Lower lobe of right lung (tissue), 2 donors: Measurements from ENCODE around the gene INPP4B. TPM values are rescaled to one million over a fixed set of nuclear protein-coding genes. Genes with fewer than 3 reads are reported as not detected.
A peak's percentile ranks its signal among the peaks of the same experiment; 100 is the strongest.

ENCODE experiments used
- ATAC-seq, 2 donors: fragments of 200-7000 bp; cut with Tn5 transposase; one replicate each; pipeline ENCODE4 v1.9.1; 2020 to 2022; ENCODE audit warnings: mild to moderate bottlenecking in 2 of 2, moderate library complexity in 2 of 2
- DNase-seq: peaks from one replicate; pipeline ENCODE4 v3.0.0-alpha.2; 2020
- H3K27ac ChIP-seq: fragments of 200-600 bp; one replicate; pipeline ENCODE4 v1.8.0; 2022
- H3K27me3 ChIP-seq: fragments of 200-600 bp; one replicate; pipeline ENCODE4 v1.8.0; 2022; ENCODE audit warnings: low read depth
- H3K36me3 ChIP-seq: fragments of 200-600 bp; one replicate; pipeline ENCODE4 v1.8.0; 2022; ENCODE audit warnings: mild to moderate bottlenecking
- H3K4me1 ChIP-seq: fragments of 200-600 bp; one replicate; pipeline ENCODE4 v1.8.0; 2022
- H3K4me3 ChIP-seq: fragments of 200-600 bp; one replicate; pipeline ENCODE4 v1.8.0; 2022; ENCODE audit warnings: mild to moderate bottlenecking
- H3K9me3 ChIP-seq: fragments of 200-600 bp; one replicate; pipeline ENCODE4 v1.8.0; 2022
- CTCF ChIP-seq: fragments of 200-600 bp; IDR thresholded peaks from one replicate; pipeline ENCODE4 v1.8.0; 2022; ENCODE audit warnings: antibody characterized with exemption, mild to moderate bottlenecking
- intact Hi-C: fragments of 100-400 bp; cut with DNase I; formaldehyde crosslinking; loops from one replicate; pipeline ENCODE4 v1.11.0; 2022
- total RNA-seq: library from RNA; stranded (reverse); fragmentation: NEBNext Ultra II Directional; extraction: Animal tissue kit (Norgen Biotek cat#: 25700); gene quantifications from one replicate; pipeline ENCODE4 v1.2.1, GENCODE V29; 2021
- donor health status: DM: no; HTN: yes; CAD: no; lungs with severe emphysema.

INPP4B gene
- total RNA-seq, 1 donor from 2014 or later: 12.1 TPM

DNA sequence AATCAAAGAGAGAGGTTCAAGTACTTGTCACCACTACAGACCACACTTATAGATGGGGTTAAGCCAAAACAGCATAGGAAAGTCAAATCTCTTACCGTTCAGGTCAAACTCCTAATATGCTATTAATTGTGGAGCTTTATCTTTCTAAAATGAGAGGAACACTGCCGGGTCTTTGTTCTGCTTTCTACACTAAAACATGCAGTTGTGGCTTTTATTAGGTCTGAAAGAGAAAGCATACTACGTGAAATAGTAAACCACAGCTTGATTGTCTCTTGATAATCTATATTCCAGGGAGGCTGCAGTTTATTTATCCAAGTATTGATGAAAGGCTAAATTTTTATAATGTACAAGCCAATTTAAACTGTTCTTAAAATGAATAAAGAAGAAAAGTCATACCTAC lies 12.3 kb upstream of the INPP4B start:
- H3K27me3 ChIP-seq: no peaks in the 10 kb centered on the region
- intact Hi-C loops: no loop called here
- no peak overlapping the region for H3K27ac ChIP-seq
- no peak for TF ChIP-seq CTCF
- no peaks in the 10 kb centered on the region for H3K9me3 ChIP-seq
- ATAC-seq: no peak
- H3K36me3 ChIP-seq: no peaks in the 10 kb centered on the region
- H3K4me1 ChIP-seq: no peaks in the 10 kb centered on the region
- no peak overlapping the region for H3K4me3 ChIP-seq
- DNase-seq: no peak

- Histone ChIP-seq H3K9me3 (no peaks in the 10 kb centered on the region), H3K4me3 (no peak overlapping the region), H3K27ac (no peak overlapping the region), H3K36me3 (no peaks in the 10 kb centered on the region), H3K4me1 (no peaks in the 10 kb centered on the region), H3K27me3 (no peaks in the 10 kb centered on the region)
- DNase-seq (no peak), ATAC-seq (no peak)
- no peak for TF ChIP-seq CTCF
- intact Hi-C loops: no loop called here
Observed at GRCh38 chr4:142856576-142856975, 10.5 kb upstream of the INPP4B start.

GRCh38 chr4:142850478-142850877 lies 4.4 kb upstream of the INPP4B start:
- Histone ChIP-seq H3K4me1 (peaks cover 16% of the 10 kb centered on the region), H3K36me3 (no peaks in the 10 kb centered on the region), H3K27me3 (peaks cover 29% of the 10 kb centered on the region), H3K4me3 (no peak overlapping the region), H3K9me3 (no peaks in the 10 kb centered on the region), H3K27ac (no peak overlapping the region)
- ATAC-seq: no peak
- no peak for TF ChIP-seq CTCF
- intact Hi-C loops: no loop called here
- DNase-seq: no peak

DNA sequence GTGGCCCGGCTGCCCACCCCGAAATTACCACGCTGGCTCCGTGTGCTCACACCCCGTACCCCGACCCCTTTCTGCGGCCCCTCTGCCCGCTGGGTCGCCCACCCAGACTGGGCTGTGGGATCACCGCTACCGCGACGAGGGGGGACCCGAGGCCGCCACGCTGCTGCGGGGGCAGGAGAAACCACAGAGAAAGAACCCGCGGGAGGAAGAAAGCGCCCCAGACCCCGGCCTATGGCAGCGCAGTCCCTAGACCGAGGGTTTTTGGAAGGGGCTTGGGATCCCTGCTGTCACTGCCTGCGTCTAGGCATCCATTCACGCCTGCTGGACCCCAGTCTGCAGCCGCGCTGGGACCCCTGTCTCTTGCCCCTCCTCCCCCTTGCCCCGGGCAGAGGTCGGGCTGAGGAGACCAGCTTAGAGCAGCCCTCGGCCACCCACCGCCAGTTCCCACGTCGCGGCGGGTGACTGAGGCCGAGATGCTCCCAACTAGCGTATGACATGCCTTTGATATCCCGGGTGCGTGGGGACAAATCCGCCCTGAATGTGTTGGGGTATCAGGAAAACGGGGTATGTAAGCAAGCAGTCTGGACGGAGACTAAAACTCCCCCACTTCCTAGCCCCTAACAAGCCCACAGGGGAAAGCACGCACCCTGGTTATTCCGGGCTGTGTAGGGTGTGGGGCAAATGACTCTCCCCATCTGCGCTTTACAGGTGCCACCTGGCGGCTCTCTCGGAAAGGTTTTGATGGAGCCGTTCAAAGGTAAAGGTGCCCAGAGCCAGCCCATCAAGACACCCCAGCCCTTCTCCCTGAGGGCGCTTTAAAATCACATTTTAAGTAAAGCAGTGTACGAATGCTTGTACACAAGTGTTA lies 862 bp upstream of the INPP4B start:
- no peaks in the 10 kb centered on the region for H3K36me3 ChIP-seq
- H3K9me3 ChIP-seq: no peaks in the 10 kb centered on the region
- ATAC-seq (peak; percentile 76 to 85), DNase-seq (no peak)
- peak; percentile 39 for TF ChIP-seq CTCF
- peak overlapping the region; percentile 54 for H3K27ac ChIP-seq
- H3K4me1 ChIP-seq: peaks cover 21% of the 10 kb centered on the region
- intact Hi-C loops: no loop called here
- H3K27me3 ChIP-seq: peaks cover 29% of the 10 kb centered on the region
- H3K4me3 ChIP-seq: peak overlapping the region; percentile 64

DNA sequence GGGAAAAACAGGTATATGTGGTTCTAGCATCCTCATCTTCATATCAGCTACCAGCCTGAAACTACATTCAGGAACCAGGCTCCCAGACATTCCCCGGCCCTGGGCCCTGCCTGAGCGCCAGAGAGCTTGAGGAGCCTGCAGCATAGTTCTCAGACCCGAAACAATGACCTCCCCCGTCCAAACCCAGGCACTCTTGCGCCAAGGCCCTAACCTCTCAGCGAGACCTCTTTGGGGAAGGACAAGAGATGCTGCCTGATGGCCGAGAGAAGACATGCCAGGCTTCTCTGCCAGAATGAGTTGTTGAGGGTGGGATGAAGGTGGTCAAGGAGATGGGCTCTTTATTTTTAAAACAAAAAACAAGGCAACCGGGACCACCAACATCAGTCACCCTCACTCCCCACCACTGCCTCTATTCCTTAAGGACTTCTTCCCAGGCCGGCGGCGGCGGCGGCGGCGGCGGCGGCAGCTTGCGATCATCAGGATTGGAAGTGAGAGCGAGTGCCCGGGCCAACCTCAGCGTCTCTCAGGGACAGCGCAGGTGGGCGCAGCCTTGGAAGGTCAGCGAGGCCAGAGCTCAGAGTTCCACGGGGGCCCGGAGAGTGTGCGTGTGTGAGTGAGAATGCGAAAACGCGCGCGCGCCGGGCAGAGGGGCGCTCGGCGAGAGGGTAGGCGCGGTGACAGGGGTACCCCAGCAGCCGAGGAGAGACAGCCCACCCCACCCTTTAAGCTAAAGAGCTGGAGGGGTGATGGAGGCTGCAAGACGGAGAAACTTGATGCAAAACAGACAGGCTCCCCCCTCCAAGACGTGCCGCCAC lies 601 bp downstream of the INPP4B start:
- TF ChIP-seq CTCF: no peak
- peak overlapping the region; percentile 54 for H3K27ac ChIP-seq
- peak; percentile 12 to 61 for ATAC-seq

More for the DNA sequence above, 601 bp downstream of the INPP4B start:
- intact Hi-C loops: no loop called here
- Histone ChIP-seq H3K27me3 (peaks cover 29% of the 10 kb centered on the region), H3K9me3 (no peaks in the 10 kb centered on the region), H3K4me1 (peaks cover 21% of the 10 kb centered on the region), H3K36me3 (no peaks in the 10 kb centered on the region), H3K4me3 (peak overlapping the region; percentile 64)
- peak; percentile 47 for DNase-seq
